NCI-H187 treated with DMSO at 0.1 percent for 48 hours (cell line): ENCODE data around the gene TCHHL1.
A peak's percentile ranks its signal among the peaks of the same experiment; 100 is the strongest.

Experiments used
- DNase-seq: peaks from one replicate; lab custom pipeline; 2025; lab: John Stamatoyannopoulos, UW

Gene TCHHL1

DNA sequence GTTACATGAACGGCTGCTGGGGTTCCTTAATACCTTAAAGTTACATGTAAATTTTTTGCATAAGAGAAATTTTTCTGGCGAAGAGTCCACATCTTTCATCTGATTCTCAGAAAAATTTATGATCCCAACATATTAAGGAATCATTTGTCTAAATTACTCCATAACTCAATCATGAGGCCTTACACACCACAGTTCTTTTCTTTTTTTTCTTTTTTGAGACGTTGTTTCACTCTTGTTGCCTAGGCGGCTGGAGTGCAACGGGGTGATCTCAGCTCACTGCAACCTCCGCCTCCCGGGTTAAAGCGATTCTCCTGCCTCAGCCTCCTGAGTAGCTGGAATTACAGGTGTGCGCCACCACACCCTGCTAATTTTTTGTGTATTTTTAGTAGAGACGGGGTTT, 50.0 kb downstream of the TCHHL1 start:
- no peak for DNase-seq

DNA sequence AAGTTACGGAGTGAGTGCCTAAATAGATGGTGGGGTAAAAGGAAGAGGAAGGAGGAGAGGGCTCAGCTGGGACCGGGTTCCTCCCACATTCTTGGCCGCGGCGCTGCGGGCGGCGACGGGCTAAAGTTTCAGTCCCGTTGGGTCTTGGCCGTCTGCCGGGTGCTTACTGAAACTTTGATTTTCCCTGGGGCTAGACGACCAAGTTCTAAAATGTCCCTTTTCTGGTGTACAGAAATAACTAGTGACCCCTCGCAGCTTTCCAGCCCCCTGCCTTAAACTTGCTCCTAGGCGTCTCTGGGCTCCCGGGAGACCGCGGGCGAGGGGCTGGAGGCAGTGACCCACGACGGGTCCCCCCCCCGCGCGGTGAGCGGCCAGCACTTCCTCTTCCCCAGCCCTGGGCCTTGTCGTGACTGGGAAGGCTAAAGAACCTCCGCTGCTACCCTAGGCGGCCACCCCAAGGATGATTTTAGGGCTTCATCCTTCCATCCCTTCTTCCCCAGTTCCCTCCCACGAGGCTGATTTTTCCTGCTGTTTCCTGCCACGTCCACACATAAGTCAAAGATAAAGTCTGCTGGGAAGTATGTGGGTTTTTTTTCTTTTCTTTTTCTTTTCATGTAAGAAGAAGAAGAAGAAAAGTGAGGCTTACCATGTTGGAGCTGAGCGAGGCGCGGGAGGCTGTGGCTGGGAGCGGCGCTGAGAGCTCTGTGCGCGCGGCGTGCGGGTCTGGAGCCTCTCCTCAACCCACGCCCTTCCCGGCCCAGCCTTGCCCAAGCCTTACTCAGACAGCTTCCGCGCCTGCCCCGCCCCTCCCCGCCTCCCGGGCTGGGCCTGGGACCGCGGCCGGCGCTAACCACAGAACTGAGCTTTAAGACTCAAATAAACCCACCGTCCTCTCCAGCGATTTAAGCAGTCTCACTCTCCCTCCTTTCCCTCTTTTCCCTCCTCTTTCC, 52.3 kb downstream of the TCHHL1 start, which contains the start of gene S100A11:
Gene S100A11, minus strand, starts transcription at position 738 of the 950 bp plus-strand sequence. Its CDS starts 89 bp downstream, at position 649.
- DNase-seq: peak; percentile 32

DNA sequence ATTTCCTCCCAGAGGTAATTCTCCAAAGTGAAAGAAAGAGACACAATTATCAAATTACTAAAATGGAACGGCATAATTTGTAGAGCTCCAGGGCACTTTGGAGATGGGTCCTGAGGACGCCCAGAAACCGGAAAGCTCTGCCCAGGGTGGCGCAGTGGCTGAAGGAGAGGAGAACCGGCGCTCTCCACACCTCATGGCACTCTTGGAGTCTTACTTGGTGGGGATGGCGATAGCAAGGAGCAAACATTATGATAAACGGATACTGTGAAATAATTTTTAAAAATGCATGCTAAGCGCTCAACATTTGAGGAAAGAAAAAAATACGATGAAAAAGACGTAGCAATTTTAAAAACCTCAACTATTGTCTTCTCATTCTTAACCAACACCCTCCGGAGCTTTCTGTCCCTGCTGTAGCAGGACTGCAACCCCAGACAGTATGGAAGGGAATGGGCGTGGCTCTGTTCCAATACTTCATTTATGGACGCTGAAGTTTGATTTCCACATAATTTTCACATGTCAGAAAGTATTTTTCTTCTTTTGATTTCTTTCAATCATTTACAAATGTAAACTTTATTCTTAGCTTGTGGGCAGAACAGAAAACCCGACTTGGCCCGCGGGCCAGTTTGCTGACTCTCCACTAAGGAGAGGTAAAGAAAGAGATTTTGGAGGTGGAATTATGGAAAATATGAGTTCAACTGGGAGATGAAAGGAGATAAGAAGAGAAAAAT, 53.2 kb downstream of the TCHHL1 start:
- DNase-seq: no peak

DNA sequence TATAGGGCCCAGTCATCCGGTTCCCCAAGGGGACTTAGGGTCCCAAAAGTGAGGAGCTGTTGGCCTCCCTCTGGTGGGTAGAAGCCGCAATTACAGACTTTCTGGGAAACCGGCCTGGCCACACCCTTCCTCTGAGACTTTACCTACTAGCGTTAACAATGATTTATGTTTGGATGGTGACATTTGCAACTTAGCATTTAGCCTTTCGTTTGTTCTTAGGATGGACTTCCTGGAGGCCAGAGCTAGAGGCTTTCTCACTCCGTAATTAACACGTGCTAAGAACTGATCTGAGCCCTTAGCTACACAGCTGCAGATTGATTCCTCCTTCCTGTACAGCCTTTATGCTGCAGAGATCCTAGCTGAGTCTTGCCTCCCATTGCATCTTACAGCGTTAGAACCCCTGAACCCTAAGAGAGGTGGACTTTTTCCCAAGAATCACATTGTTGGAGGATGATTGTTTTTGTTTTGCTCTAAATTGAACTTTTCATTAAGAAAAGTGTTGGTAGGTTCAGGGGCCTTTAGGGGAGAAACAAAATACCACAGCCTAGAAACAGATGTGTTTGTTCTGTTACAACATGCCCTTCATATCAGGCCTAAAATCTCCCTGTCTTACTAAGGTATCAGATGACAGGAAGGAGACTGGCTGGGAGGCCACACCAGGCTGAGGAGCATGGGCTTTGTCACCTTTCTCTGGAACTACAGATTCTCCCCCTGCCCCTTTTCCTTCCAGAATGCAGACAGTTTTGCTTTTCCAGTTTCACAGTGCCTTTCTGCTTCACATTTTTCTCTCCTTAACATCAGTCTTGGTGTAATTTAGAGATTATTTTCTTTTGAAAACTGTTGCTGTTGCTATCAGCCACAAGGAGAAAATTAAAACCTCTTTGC, 54.0 kb downstream of the TCHHL1 start:
- DNase-seq: peak; percentile 71

DNA sequence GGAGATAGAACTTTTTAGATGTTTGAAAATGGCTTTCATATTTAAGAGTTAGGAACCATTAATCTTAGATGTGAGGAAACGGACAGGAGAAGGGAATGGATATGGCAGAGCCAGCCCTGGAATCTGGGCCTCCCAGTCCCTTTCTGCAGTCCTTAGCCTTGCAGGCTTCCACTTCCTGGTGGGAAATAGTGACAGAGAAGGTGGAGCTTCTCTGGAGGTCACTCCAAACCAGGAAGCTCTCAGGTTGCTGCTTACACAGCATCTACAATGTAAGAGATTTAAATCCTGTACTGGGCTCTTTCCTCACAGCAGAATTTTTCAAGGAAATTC, 54.6 kb downstream of the TCHHL1 start:
- no peak for DNase-seq
